AG04449 (cell line): Measurements from ENCODE around the gene GGT1.
A peak's percentile ranks its signal among the peaks of the same experiment; 100 is the strongest.

ENCODE experiments used
- CTCF ChIA-PET: fragments of 350-600 bp; formaldehyde crosslinking; extraction: SDS; loops from one replicate; lab custom pipeline; 2021; ENCODE audit warnings: antibody characterized with exemption; lab: Yijun Ruan, JAX
- POLR2A ChIA-PET: fragments of 400-600, 350-600 bp; formaldehyde crosslinking; extraction: SDS; loops from one replicate; lab custom pipeline; 2020; ENCODE audit warnings: antibody characterized with exemption, inconsistent platforms; lab: Yijun Ruan, JAX
- DNase-seq: peaks from one replicate; pipeline ENCODE4 v3.0.0-alpha.2; 2010; ENCODE audit warnings: low read depth, low spot score
- H3K4me3 ChIP-seq: 2 replicates; pipeline ENCODE4 v1.5.1; 2011; ENCODE audit warnings: low read depth, mild to moderate bottlenecking, control low read depth, low read length
- CTCF ChIP-seq: IDR thresholded peaks from one replicate; pipeline ENCODE4 v1.5.1; 2011; ENCODE audit warnings: mild to moderate bottlenecking, moderate library complexity, low read length, control low read depth, inconsistent platforms; ENCODE audit not compliant: insufficient read depth; ENCODE audit errors: missing control alignments

The GGT1 gene

GRCh38 chr22:24576778-24577177 is 26.2 kb upstream of the GGT1 start:
- no peak overlapping the region for H3K4me3 ChIP-seq
- no peak for DNase-seq
- TF ChIP-seq CTCF, result no peak
- ChIA-PET CTCF (interaction anchor here (0.8 to 1.7 kb wide), 2 partner anchors 10 to 12 kb away, joined by 3 read pairs; no protein-coding TSS in a partner anchor), POLR2A (no interaction called here)

- TF ChIP-seq CTCF, result no peak
- ChIA-PET POLR2A (no interaction called here), CTCF (no interaction called here)
- no peak for DNase-seq
- H3K4me3 ChIP-seq, result no peak overlapping the region
Observed at GRCh38 chr22:24578355-24579257, 24.4 kb upstream of the GGT1 start.

- POLR2A ChIA-PET, result no interaction called here
- CTCF ChIA-PET, result interaction anchor here (0.6 kb wide), 1 partner anchor 56 kb away, joined by 3 read pairs; no protein-coding TSS in a partner anchor
- H3K4me3 ChIP-seq, result no peak overlapping the region
- no peak for TF ChIP-seq CTCF
- no peak for DNase-seq
Observed at GRCh38 chr22:24579258-24579601, 23.8 kb upstream of the GGT1 start.

DNA sequence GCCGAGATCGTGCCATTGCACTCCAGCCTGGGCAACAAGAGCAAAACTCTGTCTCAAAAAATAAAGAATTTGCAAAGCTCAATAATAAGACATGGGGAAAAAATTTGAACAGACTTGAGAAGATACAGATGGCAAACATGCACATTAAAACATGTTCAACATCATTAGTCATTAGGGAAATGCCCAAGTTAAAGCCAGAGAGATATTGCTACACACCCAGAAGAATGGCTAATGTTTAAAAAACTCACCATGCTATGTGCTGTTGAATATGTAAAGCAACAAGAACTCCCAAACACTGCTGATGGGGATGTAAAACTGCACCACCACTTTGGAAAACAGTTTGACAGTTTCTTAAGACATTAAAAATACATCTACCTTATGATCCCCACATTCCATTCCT is 22.7 kb upstream of the GGT1 start:
- POLR2A ChIA-PET, result interaction anchor here (0.7 kb wide), 1 partner anchor 13 kb away, joined by 3 read pairs; no protein-coding TSS in a partner anchor
- DNase-seq, result peak; percentile 77
- H3K4me3 ChIP-seq, result no peak overlapping the region
- CTCF ChIA-PET, result interaction anchor here (1.0 kb wide), 1 partner anchor 11 kb away, joined by 3 read pairs; no protein-coding TSS in a partner anchor
- TF ChIP-seq CTCF, result no peak

GRCh38 chr22:24582056-24582814 is 20.8 kb upstream of the GGT1 start:
- ChIA-PET POLR2A (no interaction called here), CTCF (no interaction called here)
- DNase-seq, result no peak
- no peak overlapping the region for H3K4me3 ChIP-seq
- TF ChIP-seq CTCF, result no peak
